A673 (cell line): Measurements from ENCODE around the gene OLFM4. TPM values are rescaled to one million over a fixed set of nuclear protein-coding genes. Genes with fewer than 3 reads are reported as not detected.

Experiments
- BruUV-seq: library from RNA; stranded (reverse); fragments of 400-500 nt; replicated peaks from 2 replicates; lab custom pipeline; 2021; lab: Mats Ljungman, UMichigan
- CTCF ChIA-PET: fragments of 300-600 bp; sonication (Branson Sonifier 250); formaldehyde crosslinking; loops from one replicate; lab custom pipeline; 2022; ENCODE audit warnings: antibody characterized with exemption; lab: Charles Lee
- POLR2A ChIA-PET: fragments of 300-600 bp; sonication (Branson Sonifier 250); formaldehyde crosslinking; loops from one replicate; lab custom pipeline; 2022; ENCODE audit warnings: antibody characterized with exemption; ENCODE audit not compliant: low non-redundant PET; lab: Charles Lee
- DNase-seq: peaks from one replicate; pipeline ENCODE4 v3.0.0-alpha.2; 2015; ENCODE audit warnings: low spot score
- H3K27ac ChIP-seq: fragments of 200-600 bp; sonication (generic); 2 replicates; pipeline ENCODE4 v1.5.1; 2016; ENCODE audit warnings: mixed run types, low read depth, mild to moderate bottlenecking, mixed read lengths, antibody characterized with exemption, low read length; ENCODE audit not compliant: poor library complexity, severe bottlenecking
- H3K27me3 ChIP-seq: fragments of 200-600 bp; sonication (generic); replicated peaks from 2 replicates; pipeline ENCODE4 v1.6.1; 2017; ENCODE audit warnings: mixed run types, low read depth, mild to moderate bottlenecking, mixed read lengths, antibody characterized with exemption, low read length; ENCODE audit not compliant: insufficient read depth, poor library complexity
- H3K36me3 ChIP-seq: fragments of 200-600 bp; sonication (generic); 2 replicates; pipeline ENCODE4 v1.6.1; 2016; ENCODE audit warnings: mixed run types, mild to moderate bottlenecking, mixed read lengths, antibody characterized with exemption, low read length; ENCODE audit not compliant: insufficient read depth, poor library complexity, severe bottlenecking
- H3K4me1 ChIP-seq: fragments of 200-600 bp; sonication (generic); 2 replicates; pipeline ENCODE4 v1.6.1; 2017; ENCODE audit warnings: mixed run types, mild to moderate bottlenecking, mixed read lengths, antibody characterized with exemption, low read length; ENCODE audit not compliant: insufficient read depth, poor library complexity, severe bottlenecking
- H3K4me3 ChIP-seq: fragments of 200-600 bp; sonication (generic); 2 replicates; pipeline ENCODE4 v1.5.1; 2016; ENCODE audit warnings: low read depth, mixed run types, mild to moderate bottlenecking, mixed read lengths, low read length; ENCODE audit not compliant: poor library complexity, severe bottlenecking
- H3K9me3 ChIP-seq: fragments of 200-600 bp; sonication (generic); 2 replicates; pipeline ENCODE4 v1.6.1; 2016; ENCODE audit warnings: mixed run types, low read depth, mild to moderate bottlenecking, mixed read lengths, antibody characterized with exemption, low read length; ENCODE audit not compliant: poor library complexity, severe bottlenecking
- EZH2 ChIP-seq: fragments of 200-600 bp; sonication (generic); IDR thresholded peaks from 2 replicates; pipeline ENCODE4 v1.6.1; 2017; ENCODE audit warnings: borderline replicate concordance, low read depth, mild to moderate bottlenecking, mixed read lengths, antibody characterized with exemption, low read length; ENCODE audit not compliant: poor library complexity, severe bottlenecking
- intact Hi-C: fragments of 100-400 bp; cut with micrococcal nuclease; formaldehyde crosslinking; loops from one replicate; pipeline ENCODE4 v1.10.0; 2022; ENCODE audit not compliant: unreplicated experiment
- total RNA-seq: library from RNA; stranded (reverse); gene quantifications from 2 replicates; pipeline ENCODE4 v1.2.3, GENCODE V29; 2021
- TF ChIP-seq, protein P1 (sequence below): fragments of 300-800, 200-600 bp; sonication (generic); conservative IDR thresholded peaks from 2 replicates; pipeline ENCODE4 v1.5.1; 2017; ENCODE audit warnings: low read depth, mild to moderate bottlenecking, antibody characterized with exemption, low read length, moderate library complexity, mixed read lengths

OLFM4 gene
- total RNA-seq, 1 experiment from 2014 or later, result not detected

- no peak for DNase-seq
- Histone ChIP-seq H3K36me3 (no peaks in the 10 kb centered on the region), H3K4me1 (no peaks in the 10 kb centered on the region), H3K4me3 (no peak overlapping the region), H3K27me3 (no peaks in the 10 kb centered on the region), H3K27ac (no peak overlapping the region), H3K9me3 (no peaks in the 10 kb centered on the region)
- TF ChIP-seq, protein P1, sequence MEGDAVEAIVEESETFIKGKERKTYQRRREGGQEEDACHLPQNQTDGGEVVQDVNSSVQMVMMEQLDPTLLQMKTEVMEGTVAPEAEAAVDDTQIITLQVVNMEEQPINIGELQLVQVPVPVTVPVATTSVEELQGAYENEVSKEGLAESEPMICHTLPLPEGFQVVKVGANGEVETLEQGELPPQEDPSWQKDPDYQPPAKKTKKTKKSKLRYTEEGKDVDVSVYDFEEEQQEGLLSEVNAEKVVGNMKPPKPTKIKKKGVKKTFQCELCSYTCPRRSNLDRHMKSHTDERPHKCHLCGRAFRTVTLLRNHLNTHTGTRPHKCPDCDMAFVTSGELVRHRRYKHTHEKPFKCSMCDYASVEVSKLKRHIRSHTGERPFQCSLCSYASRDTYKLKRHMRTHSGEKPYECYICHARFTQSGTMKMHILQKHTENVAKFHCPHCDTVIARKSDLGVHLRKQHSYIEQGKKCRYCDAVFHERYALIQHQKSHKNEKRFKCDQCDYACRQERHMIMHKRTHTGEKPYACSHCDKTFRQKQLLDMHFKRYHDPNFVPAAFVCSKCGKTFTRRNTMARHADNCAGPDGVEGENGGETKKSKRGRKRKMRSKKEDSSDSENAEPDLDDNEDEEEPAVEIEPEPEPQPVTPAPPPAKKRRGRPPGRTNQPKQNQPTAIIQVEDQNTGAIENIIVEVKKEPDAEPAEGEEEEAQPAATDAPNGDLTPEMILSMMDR, result no peak
- no TSS peak for BruUV-seq
- intact Hi-C loops, result no loop called here
- POLR2A ChIA-PET, result no interaction called here
- CTCF ChIA-PET, result interaction anchor here (0.6 kb wide), 1 partner anchor 187 kb away, joined by 3 read pairs; no protein-coding TSS in a partner anchor
These were observed 4.2 kb downstream of the OLFM4 start for GRCh38 chr13:53032849-53033248.

DNA sequence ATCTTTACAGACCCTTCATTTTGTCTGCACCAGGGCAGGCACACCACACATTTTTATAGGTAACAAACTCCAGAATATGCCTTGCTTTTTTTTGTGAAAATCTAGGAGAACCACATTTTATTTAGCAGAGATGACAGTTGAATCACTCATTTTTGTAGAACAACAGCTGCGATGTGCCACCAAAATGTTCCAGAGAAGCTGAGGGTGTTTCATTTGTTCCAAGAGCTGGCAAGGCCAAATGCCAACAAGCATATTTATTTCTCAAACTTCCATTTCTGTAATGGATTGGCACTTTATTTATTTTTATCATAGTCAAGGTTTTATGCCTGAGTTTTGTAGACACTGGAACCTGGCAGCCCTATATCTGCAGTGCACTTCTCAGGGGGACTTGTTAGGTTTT is 10.4 kb downstream of the OLFM4 start:
- H3K9me3 ChIP-seq, result no peaks in the 10 kb centered on the region
- H3K4me3 ChIP-seq, result no peak overlapping the region
- no peaks in the 10 kb centered on the region for H3K36me3 ChIP-seq
- intact Hi-C loops, result no loop called here
- no peak overlapping the region for H3K27ac ChIP-seq
- no peaks in the 10 kb centered on the region for H3K4me1 ChIP-seq
- TF ChIP-seq EZH2, result no peak
- TF ChIP-seq, protein P1, result no peak
- DNase-seq, result no peak
- ChIA-PET CTCF (no interaction called here), POLR2A (no interaction called here)
- BruUV-seq, result no TSS peak
- no peaks in the 10 kb centered on the region for H3K27me3 ChIP-seq

GRCh38 chr13:53041968-53042516 is 13.4 kb downstream of the OLFM4 start:
- Histone ChIP-seq H3K9me3 (no peaks in the 10 kb centered on the region), H3K36me3 (no peaks in the 10 kb centered on the region), H3K27ac (no peak overlapping the region), H3K4me1 (no peaks in the 10 kb centered on the region), H3K4me3 (no peak overlapping the region), H3K27me3 (no peaks in the 10 kb centered on the region)
- no peak for DNase-seq
- ChIA-PET CTCF (interaction anchor here (0.5 kb wide), 1 partner anchor 1232 kb away, joined by 3 read pairs; no protein-coding TSS in a partner anchor), POLR2A (no interaction called here)
- no peak for TF ChIP-seq EZH2
- TF ChIP-seq, protein P1, result no peak
- intact Hi-C loops, result no loop called here
- no TSS peak for BruUV-seq
